Parathyroid adenoma (tissue), 2 donors: ENCODE measurements around the gene MBD2.

Experiments
- H2AFZ ChIP-seq: fragments of 300-600 bp; sonication (generic); one replicate; pipeline ENCODE4 v1.7.0; 2017; ENCODE audit warnings: antibody characterized with exemption, mild to moderate bottlenecking
- H3K27ac ChIP-seq: fragments of 300-600 bp; sonication (generic); one replicate; pipeline ENCODE4 v1.7.0; 2017
- H3K27me3 ChIP-seq: fragments of 300-600 bp; sonication (generic); one replicate; pipeline ENCODE4 v1.7.0; 2017; ENCODE audit warnings: low read length; ENCODE audit not compliant: control insufficient read depth, insufficient read depth
- H3K36me3 ChIP-seq: fragments of 300-600 bp; sonication (generic); one replicate; pipeline ENCODE4 v1.7.0; 2017; ENCODE audit warnings: low read length; ENCODE audit not compliant: control insufficient read depth, insufficient read depth
- H3K4me1 ChIP-seq: fragments of 300-600 bp; sonication (generic); one replicate; pipeline ENCODE4 v1.7.0; 2017; ENCODE audit warnings: control low read depth
- H3K4me2 ChIP-seq: fragments of 300-600 bp; sonication (generic); one replicate; pipeline ENCODE4 v1.7.0; 2017; ENCODE audit warnings: low read length
- H3K4me3 ChIP-seq: fragments of 300-600 bp; sonication (generic); one replicate; pipeline ENCODE4 v1.7.0; 2017; ENCODE audit warnings: low read depth, low read length
- H3K79me2 ChIP-seq: fragments of 300-600 bp; sonication (generic); one replicate; pipeline ENCODE4 v1.7.0; 2017; ENCODE audit warnings: control low read depth
- H3K9ac ChIP-seq: fragments of 300-600 bp; sonication (generic); one replicate; pipeline ENCODE4 v1.7.0; 2017; ENCODE audit warnings: mild to moderate bottlenecking
- H3K9me3 ChIP-seq: fragments of 300-600 bp; sonication (generic); one replicate; pipeline ENCODE4 v1.7.0; 2017; ENCODE audit warnings: low read length; ENCODE audit not compliant: control insufficient read depth
- TF ChIP-seq, protein P1 (sequence below): fragments of 300-600 bp; sonication (generic); IDR thresholded peaks from one replicate; pipeline ENCODE4 v1.7.0; 2017; ENCODE audit warnings: antibody characterized with exemption, mild to moderate bottlenecking
- donor health status: primary hyperparathyroidism.

Gene MBD2

DNA sequence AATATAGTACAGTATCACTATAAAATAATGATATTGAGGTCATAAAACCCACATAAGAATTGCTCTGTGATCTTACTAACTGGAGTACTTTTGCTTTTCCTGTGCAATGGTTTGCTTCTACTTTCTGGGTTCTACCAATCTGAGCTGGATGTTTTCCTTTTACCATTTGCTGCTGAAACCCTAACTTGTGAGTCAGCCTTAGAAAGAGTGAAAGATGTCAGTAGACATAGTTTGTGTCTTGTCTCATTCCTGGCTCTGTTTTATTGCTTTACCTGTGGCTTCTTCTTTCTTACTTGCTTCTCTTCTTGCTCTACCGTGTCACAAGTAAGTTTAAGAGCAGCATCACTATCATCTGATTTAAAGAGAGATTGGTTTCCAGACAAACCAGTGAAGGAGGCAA lies 61.0 kb downstream of the MBD2 start:
- TF ChIP-seq, protein P1, sequence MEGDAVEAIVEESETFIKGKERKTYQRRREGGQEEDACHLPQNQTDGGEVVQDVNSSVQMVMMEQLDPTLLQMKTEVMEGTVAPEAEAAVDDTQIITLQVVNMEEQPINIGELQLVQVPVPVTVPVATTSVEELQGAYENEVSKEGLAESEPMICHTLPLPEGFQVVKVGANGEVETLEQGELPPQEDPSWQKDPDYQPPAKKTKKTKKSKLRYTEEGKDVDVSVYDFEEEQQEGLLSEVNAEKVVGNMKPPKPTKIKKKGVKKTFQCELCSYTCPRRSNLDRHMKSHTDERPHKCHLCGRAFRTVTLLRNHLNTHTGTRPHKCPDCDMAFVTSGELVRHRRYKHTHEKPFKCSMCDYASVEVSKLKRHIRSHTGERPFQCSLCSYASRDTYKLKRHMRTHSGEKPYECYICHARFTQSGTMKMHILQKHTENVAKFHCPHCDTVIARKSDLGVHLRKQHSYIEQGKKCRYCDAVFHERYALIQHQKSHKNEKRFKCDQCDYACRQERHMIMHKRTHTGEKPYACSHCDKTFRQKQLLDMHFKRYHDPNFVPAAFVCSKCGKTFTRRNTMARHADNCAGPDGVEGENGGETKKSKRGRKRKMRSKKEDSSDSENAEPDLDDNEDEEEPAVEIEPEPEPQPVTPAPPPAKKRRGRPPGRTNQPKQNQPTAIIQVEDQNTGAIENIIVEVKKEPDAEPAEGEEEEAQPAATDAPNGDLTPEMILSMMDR = no peak

DNA sequence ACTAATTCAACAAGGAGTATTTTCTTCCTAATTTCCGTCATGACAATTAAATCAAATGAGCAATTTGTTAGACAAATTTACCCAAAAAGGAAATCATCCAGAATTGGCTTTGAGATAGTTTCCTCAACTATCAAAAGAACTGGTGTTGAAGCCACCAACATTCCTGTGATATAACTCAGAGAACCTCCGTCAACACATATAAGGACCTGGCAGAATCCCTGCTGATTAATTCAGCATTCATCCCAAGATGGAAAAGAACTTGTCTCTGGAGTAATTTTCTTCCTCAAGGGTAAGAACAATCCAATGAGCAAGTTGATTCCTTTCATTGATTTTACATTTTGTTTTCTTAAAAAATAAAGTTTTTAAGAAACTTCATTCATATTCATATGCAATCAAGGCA lies 62.0 kb downstream of the MBD2 start:
- no peak overlapping the region for H2AFZ ChIP-seq
- H3K9ac ChIP-seq = no peak overlapping the region
- no peaks in the 10 kb centered on the region for H3K36me3 ChIP-seq
- H3K27ac ChIP-seq = no peak overlapping the region
- no peaks in the 10 kb centered on the region for H3K79me2 ChIP-seq
- H3K27me3 ChIP-seq = no peaks in the 10 kb centered on the region
- H3K4me1 ChIP-seq = peaks cover 4% of the 10 kb centered on the region
- TF ChIP-seq, protein P1 = no peak
- H3K4me2 ChIP-seq = no peak overlapping the region
- no peak overlapping the region for H3K4me3 ChIP-seq
- H3K9me3 ChIP-seq = no peaks in the 10 kb centered on the region

More for the DNA sequence above, 61.0 kb downstream of the MBD2 start:
- Histone ChIP-seq H3K79me2 (no peaks in the 10 kb centered on the region), H3K9me3 (no peaks in the 10 kb centered on the region), H3K27me3 (no peaks in the 10 kb centered on the region), H3K4me1 (peaks cover under 1% of the 10 kb centered on the region), H3K9ac (no peak overlapping the region), H2AFZ (no peak overlapping the region), H3K4me3 (no peak overlapping the region), H3K36me3 (no peaks in the 10 kb centered on the region), H3K4me2 (no peak overlapping the region), H3K27ac (no peak overlapping the region)

DNA sequence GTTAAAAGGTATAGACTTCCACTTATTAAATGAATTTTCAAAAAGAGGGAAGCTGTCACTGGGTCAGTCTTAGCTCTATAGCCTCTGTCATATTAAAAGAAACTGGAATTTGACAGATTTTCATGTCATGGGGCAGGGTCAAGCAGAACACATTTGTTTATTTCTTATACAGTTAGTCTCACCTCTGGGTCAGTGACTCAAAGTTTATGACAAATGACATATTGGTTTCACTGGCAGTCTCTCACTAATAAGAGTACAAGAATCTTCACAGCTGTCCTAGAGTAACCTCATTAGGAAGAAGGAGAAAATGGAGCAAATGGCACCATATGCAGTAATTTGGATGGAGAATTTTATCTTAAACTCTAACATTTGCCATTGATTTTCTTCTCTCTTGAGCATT lies 63.2 kb downstream of the MBD2 start:
- H3K79me2 ChIP-seq = no peaks in the 10 kb centered on the region
- H3K9ac ChIP-seq = no peak overlapping the region
- H3K4me3 ChIP-seq = no peak overlapping the region
- no peaks in the 10 kb centered on the region for H3K27me3 ChIP-seq
- TF ChIP-seq, protein P1 = no peak
- no peaks in the 10 kb centered on the region for H3K36me3 ChIP-seq
- peaks cover 4% of the 10 kb centered on the region for H3K4me1 ChIP-seq
- H3K4me2 ChIP-seq = no peak overlapping the region
- H2AFZ ChIP-seq = no peak overlapping the region
- no peak overlapping the region for H3K27ac ChIP-seq
- no peaks in the 10 kb centered on the region for H3K9me3 ChIP-seq

DNA sequence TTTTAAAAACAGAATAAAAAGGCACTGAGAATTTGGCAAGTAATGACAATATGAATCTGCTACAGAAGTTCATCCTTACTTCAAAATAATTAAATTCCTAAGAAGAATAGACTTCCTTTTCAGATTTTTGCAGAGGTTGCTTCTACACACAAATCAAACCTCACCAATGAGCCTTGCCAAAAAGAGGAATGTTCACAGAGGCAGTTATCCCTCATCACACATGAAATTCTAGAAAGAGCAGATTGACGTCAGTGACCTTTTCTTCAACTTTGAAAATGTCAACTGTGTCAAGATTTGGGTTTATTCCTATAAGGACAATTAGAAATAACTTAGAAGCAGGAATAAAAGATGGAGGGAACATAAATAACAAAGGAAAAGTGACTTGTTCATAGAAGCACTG lies 64.6 kb downstream of the MBD2 start:
- no peak overlapping the region for H3K4me3 ChIP-seq
- H3K27me3 ChIP-seq = no peaks in the 10 kb centered on the region
- no peaks in the 10 kb centered on the region for H3K36me3 ChIP-seq
- no peak overlapping the region for H2AFZ ChIP-seq
- no peak overlapping the region for H3K9ac ChIP-seq
- H3K4me1 ChIP-seq = peaks cover 4% of the 10 kb centered on the region
- TF ChIP-seq, protein P1 = no peak
- no peak overlapping the region for H3K4me2 ChIP-seq
- H3K27ac ChIP-seq = no peak overlapping the region
- H3K9me3 ChIP-seq = no peaks in the 10 kb centered on the region
- no peaks in the 10 kb centered on the region for H3K79me2 ChIP-seq

DNA sequence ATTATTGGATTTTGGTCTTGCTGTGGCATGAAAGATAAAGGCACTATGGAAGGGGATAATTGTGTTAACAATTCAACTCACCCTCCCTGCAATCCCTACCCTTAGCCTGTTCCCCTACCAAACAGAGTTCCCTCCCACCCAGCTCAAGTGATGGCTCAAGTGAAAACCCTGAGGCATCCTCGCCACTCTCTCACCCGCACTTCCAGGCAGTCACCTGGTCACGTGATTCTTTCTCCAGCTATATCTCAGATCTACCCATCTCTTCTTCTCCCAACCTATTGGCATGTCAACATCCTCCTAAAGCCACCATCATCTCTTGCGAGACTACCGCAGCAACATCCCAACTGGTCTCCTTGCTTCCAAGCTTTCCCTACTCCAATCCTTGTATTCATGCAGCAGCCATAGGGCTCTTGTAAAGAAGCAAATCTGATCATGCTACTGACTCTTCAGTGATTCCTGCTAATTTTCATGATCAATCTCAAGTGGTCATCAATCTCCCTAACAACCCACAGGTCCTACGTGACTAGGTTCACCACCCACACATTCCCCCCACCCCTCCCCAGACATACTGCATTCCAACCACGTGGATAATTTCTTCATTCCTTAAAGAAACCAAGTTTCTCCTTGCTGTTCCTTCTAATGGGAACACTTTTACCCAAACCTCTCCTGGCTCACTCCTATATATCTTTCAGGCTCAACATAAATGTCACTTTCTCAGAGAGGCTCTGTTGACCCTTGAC lies 66.7 kb downstream of the MBD2 start:
- Histone ChIP-seq H3K27me3 (no peaks in the 10 kb centered on the region), H3K27ac (no peak overlapping the region), H3K79me2 (no peaks in the 10 kb centered on the region), H3K9me3 (no peaks in the 10 kb centered on the region), H3K9ac (no peak overlapping the region), H3K4me3 (no peak overlapping the region), H2AFZ (no peak overlapping the region), H3K36me3 (no peaks in the 10 kb centered on the region), H3K4me1 (peaks cover 4% of the 10 kb centered on the region), H3K4me2 (no peak overlapping the region)
- TF ChIP-seq, protein P1 = no peak
